Left cardiac atrium (tissue), 4 donors: ENCODE measurements around the gene CSMD2. TPM values are rescaled to one million over a fixed set of nuclear protein-coding genes. Genes with fewer than 3 reads are reported as not detected.

Experiments
- ATAC-seq, 2 donors: fragments of 200-7000 bp; cut with Tn5 transposase; one replicate each; pipeline ENCODE4 v1.9.1; 2020; ENCODE audit warnings: mild to moderate bottlenecking in 2 of 2, moderate library complexity in 2 of 2
- DNase-seq: peaks from one replicate; pipeline ENCODE4 v3.0.0-alpha.2; 2020
- intact Hi-C, 2 donors: fragments of 100-400 bp; cut with DNase I; formaldehyde crosslinking; loops; one replicate each; pipeline versions ENCODE4 v1.14.1 to v1.15.1; 2022 to 2023
- total RNA-seq, 2 donors: library from RNA; stranded (reverse); fragmentation: NEBNext Ultra II Directional; extraction: Animal tissue kit (Norgen Biotek cat#: 25700); gene quantifications; one replicate each; pipeline ENCODE4 v1.2.1, GENCODE V29; 2021
- donor health status: DM: no; HTN: yes; CAD: no.
- donor health status: DM: no; HTN: yes; CAD: no; lungs with severe emphysema.
- donor health status: DM: yes; HTN: yes; CAD: no.
- donor health status: Dilated cardiomyopathy.

CSMD2 gene
- total RNA-seq, 2 donors from 2014 or later = 0.29 to 0.58 TPM

DNA sequence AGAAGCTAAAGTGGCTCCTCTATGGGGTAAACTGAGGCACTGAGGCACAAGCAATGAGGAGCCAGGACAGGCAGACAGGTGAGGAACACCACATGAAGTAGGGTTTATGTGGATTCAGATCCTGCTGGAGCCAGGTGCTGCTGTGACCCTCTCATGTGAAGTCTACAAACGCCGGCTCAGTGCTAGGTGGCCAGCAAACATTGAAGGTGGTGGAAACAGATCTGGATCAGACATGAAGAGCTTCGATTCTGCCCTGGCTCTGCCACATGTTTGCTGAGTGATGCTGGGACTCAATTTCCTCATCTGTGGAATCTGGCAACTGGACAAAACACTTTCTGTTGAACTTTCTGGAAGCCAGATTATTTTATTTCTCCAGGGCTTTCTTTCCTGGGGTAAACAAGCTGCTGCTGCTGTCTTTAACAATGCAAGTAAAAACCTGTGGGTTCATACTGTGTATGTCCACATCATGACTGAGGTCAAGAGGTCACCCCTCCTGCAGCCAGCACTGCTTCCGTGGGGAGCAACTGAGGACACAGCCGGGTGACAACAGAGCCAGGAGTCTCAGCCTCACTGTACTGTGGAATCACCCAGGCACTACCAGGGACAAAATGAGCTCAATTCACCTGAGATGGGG lies 267.8 kb downstream of the CSMD2 start:
- ATAC-seq (peak in 1 of 2 donors; percentile 40), DNase-seq (no peak)
- intact Hi-C loops = no loop called here

DNA sequence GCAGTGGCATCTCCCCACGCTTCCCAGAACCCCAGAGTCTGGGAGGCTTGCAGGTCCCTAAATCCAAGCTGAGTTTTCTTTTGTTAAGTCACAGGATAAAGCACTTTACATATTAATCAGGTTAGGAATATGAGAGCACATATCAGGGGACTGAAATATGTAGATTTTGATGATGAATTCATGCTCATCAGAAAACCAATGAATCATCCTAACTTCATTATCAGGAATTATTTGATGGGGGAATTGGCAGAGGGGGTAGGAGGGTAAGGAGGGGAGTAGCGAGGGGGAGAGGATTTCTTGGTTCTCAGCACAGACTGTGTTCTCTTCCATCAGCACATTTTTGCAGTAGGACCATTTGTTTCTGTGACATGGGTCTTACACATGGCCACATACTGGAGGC lies 269.1 kb downstream of the CSMD2 start:
- ATAC-seq = no peak
- intact Hi-C loops = no loop called here
- DNase-seq = no peak

- DNase-seq (no peak), ATAC-seq (no peak)
- intact Hi-C loops = no loop called here
Observed at GRCh38 chr1:33895396-33895795, 269.6 kb downstream of the CSMD2 start.

- intact Hi-C loops = no loop called here
- peak; percentile 77 to 93 for ATAC-seq
Observed at GRCh38 chr1:33893147-33893830, 271.7 kb downstream of the CSMD2 start.

DNA sequence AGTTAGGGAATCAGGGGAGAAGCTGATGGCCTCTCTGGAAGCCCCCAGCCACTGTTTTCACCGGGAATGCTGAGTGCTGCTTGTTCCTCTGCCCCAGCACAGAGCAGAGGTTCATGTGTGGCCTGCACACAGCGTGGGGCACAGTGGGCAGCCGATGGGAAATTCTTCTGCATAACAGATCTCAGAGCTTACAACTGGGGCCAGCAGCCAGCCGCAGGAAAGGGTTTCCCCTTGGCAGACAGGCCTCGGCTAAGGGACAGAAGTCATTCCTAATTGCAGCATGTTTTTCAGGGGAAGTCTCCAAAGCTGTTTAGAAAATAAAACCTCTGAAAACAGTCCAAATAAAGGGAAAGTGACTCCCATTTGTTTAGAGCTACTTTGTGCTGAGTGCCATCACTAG lies 278.5 kb downstream of the CSMD2 start:
- ATAC-seq (no peak), DNase-seq (no peak)
- intact Hi-C loops = no loop called here

More at GRCh38 chr1:33893147-33893830, 271.7 kb downstream of the CSMD2 start:
- no peak for DNase-seq

GRCh38 chr1:33880305-33880704 lies 284.7 kb downstream of the CSMD2 start:
- no peak for ATAC-seq
- no peak for DNase-seq
- intact Hi-C loops = loop anchor here in 1 of 2 donors (5.0 kb wide), 1 partner anchor 232 kb away; no protein-coding TSS in a partner anchor

- intact Hi-C loops = no loop called here
- DNase-seq = no peak
- ATAC-seq = no peak
Observed at GRCh38 chr1:33878392-33878791, 286.6 kb downstream of the CSMD2 start.

GRCh38 chr1:33876970-33877650 lies 287.9 kb downstream of the CSMD2 start:
- ATAC-seq (peak; percentile 8 to 87), DNase-seq (peak; percentile 65)
- intact Hi-C loops = no loop called here

GRCh38 chr1:33875862-33876261 lies 289.2 kb downstream of the CSMD2 start:
- DNase-seq = no peak
- ATAC-seq = no peak
- intact Hi-C loops = no loop called here

GRCh38 chr1:33874636-33875035 lies 290.4 kb downstream of the CSMD2 start:
- intact Hi-C loops = no loop called here
- no peak for DNase-seq
- ATAC-seq = no peak

GRCh38 chr1:33872683-33873082 lies 292.3 kb downstream of the CSMD2 start:
- intact Hi-C loops = no loop called here
- ATAC-seq = no peak
- DNase-seq = no peak

GRCh38 chr1:33872275-33872674 lies 292.8 kb downstream of the CSMD2 start:
- intact Hi-C loops = no loop called here
- no peak for DNase-seq
- no peak for ATAC-seq

- intact Hi-C loops = no loop called here
- ATAC-seq = no peak
- DNase-seq = no peak
Observed at GRCh38 chr1:33867684-33868083, 297.3 kb downstream of the CSMD2 start.

DNA sequence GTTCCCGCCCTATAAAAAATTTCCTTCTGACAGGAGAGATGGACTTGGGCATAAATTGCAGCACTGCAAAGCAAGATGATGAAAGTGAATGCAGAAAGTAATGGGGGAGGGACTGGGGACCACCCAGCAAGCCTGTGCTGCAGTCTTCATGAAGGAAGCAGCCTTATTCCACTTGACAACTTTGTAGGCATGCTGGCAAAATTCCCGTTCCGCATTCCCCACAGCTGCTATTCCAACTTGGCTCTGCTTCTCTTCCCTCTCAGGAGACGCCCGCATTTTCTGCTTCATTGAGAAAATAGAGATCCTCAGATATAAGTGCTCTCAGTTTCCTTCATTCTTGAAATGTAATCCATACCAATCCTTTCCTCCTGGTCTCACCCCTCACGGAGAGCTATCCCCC lies 298.7 kb downstream of the CSMD2 start:
- DNase-seq (no peak), ATAC-seq (no peak)
- intact Hi-C loops = no loop called here

GRCh38 chr1:33864460-33865389 lies 300.3 kb downstream of the CSMD2 start:
- DNase-seq (no peak), ATAC-seq (no peak)
- intact Hi-C loops = no loop called here

GRCh38 chr1:33863779-33864178 lies 301.3 kb downstream of the CSMD2 start, which contains the start of gene HMGB4:
TSS of gene HMGB4 (plus strand) at chr1:33864079. CDS start at chr1:33864192, 113 bp downstream.
- intact Hi-C loops = no loop called here
- ATAC-seq = no peak
- no peak for DNase-seq

DNA sequence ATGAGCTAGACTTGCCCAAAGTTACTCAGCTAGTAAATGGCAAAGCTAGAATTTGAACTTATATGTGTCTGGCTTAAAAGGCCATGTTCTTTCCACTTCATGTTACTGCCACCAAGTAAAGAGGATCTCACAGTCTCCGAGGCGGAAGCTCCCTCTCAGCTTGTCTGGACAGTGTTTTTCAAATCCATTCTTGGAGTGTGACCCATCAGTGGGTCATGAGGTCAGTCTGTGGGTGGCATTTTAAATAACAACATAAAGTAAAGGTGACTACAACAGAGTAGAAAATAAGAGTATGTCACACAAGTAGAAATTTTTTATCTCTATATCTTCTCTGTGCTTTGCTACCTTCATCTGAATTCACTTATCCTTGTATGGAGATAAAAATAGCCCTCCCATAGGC lies 304.4 kb downstream of the CSMD2 start:
- no peak for ATAC-seq
- intact Hi-C loops = no loop called here
- DNase-seq = no peak

GRCh38 chr1:33854091-33854490 lies 310.9 kb downstream of the CSMD2 start:
- DNase-seq (no peak), ATAC-seq (no peak)
- intact Hi-C loops = no loop called here

DNA sequence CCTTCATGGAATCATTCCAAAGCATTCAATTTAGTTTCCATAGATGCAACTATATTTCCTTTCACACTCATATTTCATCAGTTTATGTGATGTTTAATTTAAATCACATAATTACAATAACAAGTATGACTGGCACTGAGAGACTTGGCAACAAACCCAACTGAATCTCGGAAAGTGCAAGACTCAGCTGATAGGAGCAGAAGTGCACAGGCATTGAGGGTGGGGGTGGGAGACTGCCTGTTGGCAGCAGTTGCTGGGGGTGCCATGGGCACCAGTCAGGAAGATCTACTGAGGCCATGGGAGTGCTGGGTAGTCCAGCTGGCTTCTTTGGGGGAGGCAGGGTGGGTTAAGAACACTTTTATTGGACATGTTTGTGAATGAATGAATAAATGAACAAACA lies 311.6 kb downstream of the CSMD2 start:
- DNase-seq (no peak), ATAC-seq (no peak)

More for the DNA sequence above, 311.6 kb downstream of the CSMD2 start:
- intact Hi-C loops = no loop called here
